ENCODE measurements around the gene SMYD3. TPM values are rescaled to one million over a fixed set of nuclear protein-coding genes. Genes with fewer than 3 reads are reported as not detected.
A peak's percentile ranks its signal among the peaks of the same experiment; 100 is the strongest.

The SMYD3 gene
- total and polyA plus RNA-seq, 12 donors: 13.5 to 78.2 (median 26.8) TPM

GRCh38 chr1:246300626-246301549, 206.2 kb downstream of the SMYD3 start:
- TF ChIP-seq CTCF (IDR thresholded peaks at IDR 0.05): no peak
- no peak for TF ChIP-seq POLR2A (IDR thresholded peaks at IDR 0.05)
- Histone ChIP-seq H3K27me3 (no peaks in the 10 kb centered on the region), H3K9me3 (replicated peaks in 1 of 3) (no peaks in the 10 kb centered on the region), H3K4me1 (replicated peaks in 1 of 2) (peaks cover 0 to 12% of the 10 kb centered on the region in 2 donors), H3K36me3 (replicated peaks in 1 of 2) (no peaks in the 10 kb centered on the region), H3K4me3 (no peak overlapping the region), H3K27ac (no peak overlapping the region)
- no peak for DNase-seq
- intact Hi-C loops (cut with DNase I): no loop called here
- WGBS, 4 donors: 49 to 71% (median 62%) methylated on average over 6 of the region's 6 CpGs

- Histone ChIP-seq H3K4me1 (replicated peaks in 1 of 2) (peaks cover 0 to 12% of the 10 kb centered on the region in 2 donors), H3K36me3 (replicated peaks in 1 of 2) (no peaks in the 10 kb centered on the region), H3K9me3 (replicated peaks in 1 of 3) (no peaks in the 10 kb centered on the region), H3K4me3 (no peak overlapping the region), H3K27ac (no peak overlapping the region), H3K27me3 (no peaks in the 10 kb centered on the region)
- intact Hi-C loops (cut with DNase I): no loop called here
- 71 to 73% (median 72%) methylated on average over 5 of the region's 5 CpGs for WGBS, 4 donors
- TF ChIP-seq CTCF (IDR thresholded peaks at IDR 0.05): no peak
- no peak for TF ChIP-seq POLR2A (IDR thresholded peaks at IDR 0.05)
- DNase-seq: no peak
These were observed 209.5 kb downstream of the SMYD3 start for GRCh38 chr1:246297279-246298265.

- Histone ChIP-seq H3K4me1 (replicated peaks in 1 of 2) (peaks cover 0 to 2% of the 10 kb centered on the region in 2 donors), H3K4me3 (no peak overlapping the region), H3K36me3 (replicated peaks in 1 of 2) (no peaks in the 10 kb centered on the region), H3K27ac (no peak overlapping the region), H3K27me3 (no peaks in the 10 kb centered on the region), H3K9me3 (replicated peaks in 1 of 3) (no peaks in the 10 kb centered on the region)
- WGBS, 4 donors: 62 to 71% (median 67%) methylated on average over 5 of the region's 5 CpGs
- no peak for TF ChIP-seq CTCF (IDR thresholded peaks at IDR 0.05)
- no peak for TF ChIP-seq POLR2A (IDR thresholded peaks at IDR 0.05)
- intact Hi-C loops (cut with DNase I): no loop called here
- peak in 4 of 7 donors; percentile 16 to 54 (median 20) for DNase-seq
These were observed 211.1 kb downstream of the SMYD3 start for GRCh38 chr1:246295968-246296367.

- 80 to 89% (median 85%) methylated on average over 2 of the region's 2 CpGs for WGBS, 4 donors
- Histone ChIP-seq H3K27ac (no peak overlapping the region), H3K27me3 (no peaks in the 10 kb centered on the region), H3K4me3 (no peak overlapping the region), H3K9me3 (replicated peaks in 1 of 3) (no peaks in the 10 kb centered on the region), H3K36me3 (replicated peaks in 1 of 2) (no peaks in the 10 kb centered on the region), H3K4me1 (replicated peaks in 1 of 2) (no peaks in the 10 kb centered on the region)
- no peak for TF ChIP-seq POLR2A (IDR thresholded peaks at IDR 0.05)
- no peak for TF ChIP-seq CTCF (IDR thresholded peaks at IDR 0.05)
- intact Hi-C loops (cut with DNase I): no loop called here
- DNase-seq: no peak
These were observed 211.7 kb downstream of the SMYD3 start for GRCh38 chr1:246295340-246295739.

Measured in adrenal gland (tissue), 12 donors.